Left lung (tissue), 10 donors: Measurements from ENCODE around the gene ARID1A. TPM values are rescaled to one million over a fixed set of nuclear protein-coding genes. Genes with fewer than 3 reads are reported as not detected.

Source experiments
- ATAC-seq: fragments of 200-7000 bp; cut with Tn5 transposase; one replicate; pipeline ENCODE4 v1.9.1; 2020; ENCODE audit warnings: moderate library complexity
- DNase-seq, 4 donors: peaks; one replicate each; pipeline ENCODE4 v3.0.0-alpha.2; 2013 to 2020
- H3K27ac ChIP-seq, 2 donors: fragments of 200-600 bp; sonication (generic) in 1 of 2; one replicate each; pipeline versions ENCODE4 v1.5.0 to v1.8.0; 2020 to 2021
- H3K27me3 ChIP-seq, 2 donors: fragments of 200-600 bp; sonication (generic) in 1 of 2; one replicate each; pipeline versions ENCODE4 v1.5.0 to v1.8.0; 2020 to 2021
- H3K36me3 ChIP-seq, 2 donors: fragments of 200-600 bp; sonication (generic) in 1 of 2; one replicate each; pipeline versions ENCODE4 v1.5.0 to v1.8.0; 2020 to 2021
- H3K4me1 ChIP-seq, 2 donors: fragments of 200-600 bp; one replicate each; pipeline ENCODE4 v1.8.0; 2021
- H3K4me3 ChIP-seq, 2 donors: fragments of 200-600 bp; sonication (generic) in 1 of 2; one replicate each; pipeline versions ENCODE4 v1.5.0 to v1.8.0; 2020 to 2021; ENCODE audit warnings: mild to moderate bottlenecking in 1 of 2
- H3K9me3 ChIP-seq, 2 donors: fragments of 200-600 bp; sonication (generic) in 1 of 2; one replicate each; pipeline versions ENCODE4 v1.5.0 to v1.8.0; 2020 to 2021
- CTCF ChIP-seq, 2 donors: fragments of 200-600 bp; sonication (generic) in 1 of 2; IDR thresholded peaks; one replicate each; pipeline versions ENCODE4 v1.5.0 to v1.8.0; 2021; ENCODE audit warnings: antibody characterized with exemption in 2 of 2
- intact Hi-C, 2 donors: fragments of 100-400 bp; cut with DNase I; formaldehyde crosslinking; loops; one replicate each; pipeline versions ENCODE4 v1.11.2 to v1.14.2; 2022
- polyA plus RNA-seq, 6 donors: library from polyadenylated mRNA; unstranded; fragments of 120-200 nt; gene quantifications; one replicate each; pipeline ENCODE4 v1.2.1, GENCODE V29; 2013; ENCODE audit not compliant: insufficient read length in 6 of 6
- total RNA-seq, 2 donors: library from RNA; stranded (reverse); fragmentation: NEBNext Ultra II Directional; extraction: Animal tissue kit (Norgen Biotek cat#: 25700); gene quantifications; one replicate each; pipeline ENCODE4 v1.2.1, GENCODE V29; 2021
- donor health status: DM: no; HTN: yes; CAD: no.
- donor health status: DM: no; HTN: no; CAD: no.

ARID1A gene
- total and polyA plus RNA-seq, 8 donors = 65.5 to 106 (median 97.0) TPM

GRCh38 chr1:26761217-26761616 is 65.4 kb downstream of the ARID1A start:
- intact Hi-C loops = no loop called here
- H3K27ac ChIP-seq = no peak overlapping the region
- peaks cover 0 to 89% of the 10 kb centered on the region in 2 donors for H3K36me3 ChIP-seq
- no peaks in the 10 kb centered on the region for H3K9me3 ChIP-seq
- H3K4me3 ChIP-seq = no peak overlapping the region
- ATAC-seq (no peak), DNase-seq (no peak)
- no peaks in the 10 kb centered on the region for H3K4me1 ChIP-seq
- TF ChIP-seq CTCF (IDR thresholded peaks at IDR 0.05) = no peak
- no peaks in the 10 kb centered on the region for H3K27me3 ChIP-seq

- intact Hi-C loops = no loop called here
- H3K4me3 ChIP-seq = no peak overlapping the region
- no peaks in the 10 kb centered on the region for H3K27me3 ChIP-seq
- H3K9me3 ChIP-seq = no peaks in the 10 kb centered on the region
- H3K4me1 ChIP-seq = peaks cover 20 to 32% of the 10 kb centered on the region in 2 donors
- peaks cover 0 to 100% of the 10 kb centered on the region in 2 donors for H3K36me3 ChIP-seq
- no peak for TF ChIP-seq CTCF (IDR thresholded peaks at IDR 0.05)
- ATAC-seq (no peak), DNase-seq (no peak)
- no peak overlapping the region for H3K27ac ChIP-seq
These were observed 71.9 kb downstream of the ARID1A start for GRCh38 chr1:26767714-26768113.

- TF ChIP-seq CTCF (IDR thresholded peaks at IDR 0.05) = no peak
- H3K4me1 ChIP-seq = peaks cover 20 to 32% of the 10 kb centered on the region in 2 donors
- H3K36me3 ChIP-seq = peaks cover 0 to 100% of the 10 kb centered on the region in 2 donors
- no peak overlapping the region for H3K4me3 ChIP-seq
- intact Hi-C loops = no loop called here
- ATAC-seq (peak; percentile 7), DNase-seq (peak in 2 of 4 donors; percentile 22 to 54)
- H3K9me3 ChIP-seq = no peaks in the 10 kb centered on the region
- H3K27me3 ChIP-seq = no peaks in the 10 kb centered on the region
- peak overlapping the region in 1 of 2 donors; percentile 34 for H3K27ac ChIP-seq
These were observed 72.9 kb downstream of the ARID1A start for GRCh38 chr1:26768755-26769154.

GRCh38 chr1:26771285-26771642 is 75.4 kb downstream of the ARID1A start:
- H3K4me3 ChIP-seq = no peak overlapping the region
- intact Hi-C loops = no loop called here
- no peaks in the 10 kb centered on the region for H3K9me3 ChIP-seq
- H3K27me3 ChIP-seq = no peaks in the 10 kb centered on the region
- H3K4me1 ChIP-seq = peaks cover 20 to 32% of the 10 kb centered on the region in 2 donors
- H3K27ac ChIP-seq = peak overlapping the region; percentile 4 to 26
- H3K36me3 ChIP-seq = peaks cover 3 to 100% of the 10 kb centered on the region in 2 donors
- TF ChIP-seq CTCF (IDR thresholded peaks at IDR 0.05) = no peak
- ATAC-seq (peak; percentile 34), DNase-seq (no peak)

GRCh38 chr1:26771643-26772321 is 76.0 kb downstream of the ARID1A start:
- Histone ChIP-seq H3K4me3 (no peak overlapping the region), H3K36me3 (peaks cover 3 to 100% of the 10 kb centered on the region in 2 donors), H3K9me3 (no peaks in the 10 kb centered on the region), H3K27ac (peak overlapping the region; percentile 4 to 26), H3K4me1 (peaks cover 20 to 32% of the 10 kb centered on the region in 2 donors), H3K27me3 (no peaks in the 10 kb centered on the region)
- TF ChIP-seq CTCF (IDR thresholded peaks at IDR 0.05) = no peak
- peak in 1 of 4 donors; percentile 68 for DNase-seq
- intact Hi-C loops = no loop called here
- ATAC-seq = peak; percentile 82
